Nephron (organoid): ENCODE results near the gene TSPYL1.
"Not testable (repeated sequence)": the region's sequence is repeated elsewhere in the genome, so short reads cannot be mapped to it uniquely, and the experiment has no call there.

Experiments
- H3K27ac Mint-ChIP-seq, 3 experiments: 2 replicates each; pipeline ENCODE4 v1.8.0; 2020; ENCODE audit warnings: mixed read lengths in 3 of 3, mild to moderate bottlenecking in 2 of 3, moderate library complexity in 1 of 3
- H3K27me3 Mint-ChIP-seq: 2 replicates; pipeline ENCODE4 v1.8.0; 2021; ENCODE audit warnings: low read depth, mild to moderate bottlenecking, moderate library complexity, mixed read lengths
- H3K36me3 Mint-ChIP-seq: 2 replicates; pipeline ENCODE4 v1.8.0; 2020; ENCODE audit warnings: low read depth, mixed read lengths
- H3K4me1 Mint-ChIP-seq: 2 replicates; pipeline ENCODE4 v1.8.0; 2020; ENCODE audit warnings: mixed read lengths
- H3K4me3 Mint-ChIP-seq, 3 experiments: 2 replicates each; pipeline ENCODE4 v1.8.0; 2020; ENCODE audit warnings: mild to moderate bottlenecking in 3 of 3, mixed read lengths in 3 of 3, moderate library complexity in 2 of 3
- H3K9me3 Mint-ChIP-seq: 2 replicates; pipeline ENCODE4 v1.8.0; 2020; ENCODE audit warnings: mixed read lengths
- CTCF ChIP-seq, 3 experiments: fragments of 200-600 bp; sonication (generic); IDR thresholded peaks; one replicate each; pipeline ENCODE4 v1.5.0; 2021; ENCODE audit warnings: antibody characterized with exemption in 3 of 3; ENCODE audit not compliant: unreplicated experiment in 3 of 3

Gene TSPYL1

GRCh38 chr6:116326181-116326671 lies 46.5 kb upstream of the TSPYL1 start:
- no peak for TF ChIP-seq CTCF (IDR thresholded peaks at IDR 0.05; ENCODE audit: unreplicated experiment in 3 of 3)
- Mint-ChIP-seq H3K4me3 (no peak overlapping the region), H3K27me3 (no peaks in the 10 kb centered on the region), H3K27ac (peak overlapping the region in 2 of 3 experiments; percentile 41 to 46), H3K9me3 (no peaks in the 10 kb centered on the region), H3K4me1 (peaks cover 23% of the 10 kb centered on the region), H3K36me3 (peaks cover 5% of the 10 kb centered on the region)

- not testable (repeated sequence) for H3K27me3 Mint-ChIP-seq, H3K9me3 Mint-ChIP-seq
These were observed 46.0 kb upstream of the TSPYL1 start for GRCh38 chr6:116325634-116326132.

GRCh38 chr6:116323863-116324262 lies 44.1 kb upstream of the TSPYL1 start:
- Mint-ChIP-seq H3K27ac (no peak overlapping the region), H3K36me3 (peaks cover 5% of the 10 kb centered on the region), H3K9me3 (no peaks in the 10 kb centered on the region), H3K4me1 (peaks cover 23% of the 10 kb centered on the region), H3K4me3 (no peak overlapping the region), H3K27me3 (no peaks in the 10 kb centered on the region)
- no peak for TF ChIP-seq CTCF (IDR thresholded peaks at IDR 0.05; ENCODE audit: unreplicated experiment in 3 of 3)

More at GRCh38 chr6:116325634-116326132, 46.0 kb upstream of the TSPYL1 start:
- not testable (repeated sequence) for H3K27ac Mint-ChIP-seq, H3K4me3 Mint-ChIP-seq, H3K36me3 Mint-ChIP-seq
- H3K4me1 Mint-ChIP-seq = peaks cover 23% of the 10 kb centered on the region

GRCh38 chr6:116321933-116322332 lies 42.2 kb upstream of the TSPYL1 start:
- H3K9me3 Mint-ChIP-seq, H3K4me3 Mint-ChIP-seq, H3K36me3 Mint-ChIP-seq: not testable (repeated sequence)

GRCh38 chr6:116316772-116317467 lies 37.2 kb upstream of the TSPYL1 start:
- H3K27me3 Mint-ChIP-seq = no peaks in the 10 kb centered on the region
- H3K36me3 Mint-ChIP-seq = no peaks in the 10 kb centered on the region
- no peak overlapping the region for H3K27ac Mint-ChIP-seq
- H3K4me3 Mint-ChIP-seq = no peak overlapping the region
- peaks cover 18% of the 10 kb centered on the region for H3K4me1 Mint-ChIP-seq
- no peak for TF ChIP-seq CTCF (IDR thresholded peaks at IDR 0.05; ENCODE audit: unreplicated experiment in 3 of 3)
- no peaks in the 10 kb centered on the region for H3K9me3 Mint-ChIP-seq

More at GRCh38 chr6:116321933-116322332, 42.2 kb upstream of the TSPYL1 start:
- H3K27me3 Mint-ChIP-seq, H3K4me1 Mint-ChIP-seq, H3K27ac Mint-ChIP-seq: not testable (repeated sequence)

GRCh38 chr6:116314878-116315277 lies 35.1 kb upstream of the TSPYL1 start:
- Mint-ChIP-seq H3K4me3 (no peak overlapping the region), H3K27me3 (no peaks in the 10 kb centered on the region), H3K9me3 (no peaks in the 10 kb centered on the region), H3K4me1 (peaks cover 18% of the 10 kb centered on the region), H3K27ac (peak overlapping the region; percentile 50 to 81 (median 77)), H3K36me3 (peaks cover 16% of the 10 kb centered on the region)
- TF ChIP-seq CTCF (IDR thresholded peaks at IDR 0.05; ENCODE audit: unreplicated experiment in 3 of 3) = no peak

- no peaks in the 10 kb centered on the region for H3K27me3 Mint-ChIP-seq
- peak overlapping the region; percentile 73 to 81 (median 77) for H3K27ac Mint-ChIP-seq
- H3K36me3 Mint-ChIP-seq = peaks cover 16% of the 10 kb centered on the region
- no peaks in the 10 kb centered on the region for H3K9me3 Mint-ChIP-seq
- H3K4me3 Mint-ChIP-seq = no peak overlapping the region
- H3K4me1 Mint-ChIP-seq = peaks cover 18% of the 10 kb centered on the region
- TF ChIP-seq CTCF (IDR thresholded peaks at IDR 0.05; ENCODE audit: unreplicated experiment in 3 of 3) = no peak
These were observed 34.5 kb upstream of the TSPYL1 start for GRCh38 chr6:116314218-116314617.
